Uterus (tissue), 4 donors: ENCODE data around the gene SETDB2. TPM values are rescaled to one million over a fixed set of nuclear protein-coding genes. Genes with fewer than 3 reads are reported as not detected.

Experiments used
- DNase-seq, 2 donors: peaks; one replicate each; pipeline ENCODE4 v3.0.0-alpha.2; 2019 to 2020
- H3K27ac ChIP-seq, 2 donors: fragments of 200-600 bp; sonication (generic); 1 replicate in 1 of 2; 2 replicates in 1 of 2; pipeline ENCODE4 v1.5.1; 2016 to 2018
- H3K27me3 ChIP-seq, 2 donors: fragments of 200-600 bp; sonication (generic); one replicate each; pipeline ENCODE4 v1.5.1; 2018 to 2019; ENCODE audit warnings: control low read depth in 1 of 2
- H3K36me3 ChIP-seq, 2 donors: fragments of 200-600 bp; sonication (generic); one replicate each; pipeline ENCODE4 v1.5.1; 2019; ENCODE audit warnings: control low read depth in 1 of 2
- H3K4me1 ChIP-seq, 2 donors: fragments of 200-600 bp; sonication (generic); one replicate each; pipeline ENCODE4 v1.5.1; 2018 to 2019; ENCODE audit warnings: control low read depth in 1 of 2
- H3K4me3 ChIP-seq, 2 donors: fragments of 200-600 bp; sonication (generic); 1 replicate in 1 of 2; 2 replicates in 1 of 2; pipeline ENCODE4 v1.5.1; 2018 to 2019; ENCODE audit warnings: mild to moderate bottlenecking in 1 of 2
- H3K9me3 ChIP-seq, 2 donors: fragments of 200-600 bp; sonication (generic); one replicate each; pipeline ENCODE4 v1.5.1; 2019; ENCODE audit warnings: control low read depth in 1 of 2
- CTCF ChIP-seq, 4 experiments: fragments of 200-600 bp in 2 of 4; fragments of 450-650 bp in 2 of 4; sonication (generic) in 2 of 4; IDR thresholded peaks; one replicate each; pipeline ENCODE4 v1.5.1; 2016 to 2019; ENCODE audit warnings: antibody characterized with exemption in 4 of 4, mild to moderate bottlenecking in 2 of 4, moderate library complexity in 1 of 4
- POLR2A ChIP-seq, 2 donors: fragments of 450-650 bp; IDR thresholded peaks; one replicate each; pipeline ENCODE4 v1.6.1; 2016; ENCODE audit warnings: antibody characterized with exemption in 2 of 2, mild to moderate bottlenecking in 1 of 2, moderate library complexity in 1 of 2
- intact Hi-C: fragments of 100-400 bp; cut with DNase I; formaldehyde crosslinking; loops from one replicate; pipeline ENCODE4 v1.15.1; 2023; ENCODE audit warnings: low total_unique reads
- total RNA-seq, 4 donors: library from RNA; depleted of rRNA in 3 of 4; stranded (reverse); fragments of >200 nt in 3 of 4; gene quantifications; one replicate each; pipeline versions ENCODE4 v1.1.0 to v1.2.4, GENCODE V29; 2014 to 2023
- donor health status: DM: yes; HTN: yes; CAD: no.

The SETDB2 gene, protein sequence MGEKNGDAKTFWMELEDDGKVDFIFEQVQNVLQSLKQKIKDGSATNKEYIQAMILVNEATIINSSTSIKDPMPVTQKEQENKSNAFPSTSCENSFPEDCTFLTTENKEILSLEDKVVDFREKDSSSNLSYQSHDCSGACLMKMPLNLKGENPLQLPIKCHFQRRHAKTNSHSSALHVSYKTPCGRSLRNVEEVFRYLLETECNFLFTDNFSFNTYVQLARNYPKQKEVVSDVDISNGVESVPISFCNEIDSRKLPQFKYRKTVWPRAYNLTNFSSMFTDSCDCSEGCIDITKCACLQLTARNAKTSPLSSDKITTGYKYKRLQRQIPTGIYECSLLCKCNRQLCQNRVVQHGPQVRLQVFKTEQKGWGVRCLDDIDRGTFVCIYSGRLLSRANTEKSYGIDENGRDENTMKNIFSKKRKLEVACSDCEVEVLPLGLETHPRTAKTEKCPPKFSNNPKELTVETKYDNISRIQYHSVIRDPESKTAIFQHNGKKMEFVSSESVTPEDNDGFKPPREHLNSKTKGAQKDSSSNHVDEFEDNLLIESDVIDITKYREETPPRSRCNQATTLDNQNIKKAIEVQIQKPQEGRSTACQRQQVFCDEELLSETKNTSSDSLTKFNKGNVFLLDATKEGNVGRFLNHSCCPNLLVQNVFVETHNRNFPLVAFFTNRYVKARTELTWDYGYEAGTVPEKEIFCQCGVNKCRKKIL
- 10 to 100 TPM in 3 of 4 donors, 1 to 10 TPM in 1; 9.5 to 24.1 (median 19.0) TPM for total RNA-seq

DNA sequence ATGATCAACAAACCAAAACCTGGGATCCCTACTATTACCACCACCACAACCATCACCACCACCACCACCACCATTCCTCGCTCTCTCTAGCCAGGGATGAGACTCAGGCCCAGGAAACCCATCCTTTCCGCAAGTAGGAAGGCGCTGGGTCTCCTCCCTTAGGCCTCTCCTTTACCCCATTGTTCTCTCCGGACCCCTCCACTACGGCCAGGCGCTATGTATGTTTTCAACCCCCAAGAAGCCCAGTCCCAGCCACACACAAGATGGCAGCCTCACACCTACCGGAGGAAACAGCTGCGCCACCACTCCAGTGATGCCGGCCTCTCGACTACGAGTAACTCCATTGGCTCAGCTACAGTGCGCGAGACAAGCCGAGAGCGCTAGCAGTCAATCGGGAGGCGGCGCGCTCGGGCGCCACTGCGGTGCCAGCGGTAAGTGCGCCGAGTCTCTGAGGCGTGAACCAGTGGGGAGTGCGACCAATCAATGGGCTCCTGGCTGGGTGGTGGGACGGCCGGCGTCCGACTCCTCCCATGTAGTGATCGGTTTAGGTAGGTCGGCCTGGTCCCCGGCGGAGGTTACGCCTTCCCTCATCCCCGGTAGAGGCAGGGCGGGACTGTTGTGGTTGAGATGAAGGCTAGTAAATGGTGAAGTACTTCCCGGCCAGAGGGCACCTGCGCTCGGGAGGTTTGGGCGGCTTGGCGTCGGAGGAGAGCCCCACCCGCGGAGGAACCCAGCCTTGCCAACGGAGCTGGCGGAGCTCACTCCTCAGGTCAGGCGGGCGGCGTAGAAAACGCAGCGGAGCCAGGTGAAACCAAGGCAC, at the start of gene SETDB2, which contains the start of gene CAB39L:
TSS of gene SETDB2 (plus strand) at position 571 of the 820 bp plus-strand sequence. CDS start 7,620 bp downstream, outside the sequence.
TSS of gene CAB39L (minus strand) at position 361 of the 820 bp plus-strand sequence. CDS start 61,154 bp downstream, outside the sequence.
- H3K27me3 ChIP-seq, result no peaks in the 10 kb centered on the region
- TF ChIP-seq CTCF (IDR thresholded peaks at IDR 0.05) (peak; percentile 20 to 75 (median 54)), POLR2A (IDR thresholded peaks at IDR 0.05) (peak; percentile 89 to 90)
- H3K9me3 ChIP-seq, result no peaks in the 10 kb centered on the region
- H3K4me3 ChIP-seq, result peak within 1 kb of the TSS; percentile 82 to 88
- H3K4me1 ChIP-seq, result no peaks in the 10 kb centered on the region
- intact Hi-C loops, result no loop called here
- H3K36me3 ChIP-seq, result no peaks in the 10 kb centered on the region
- peak; percentile 99 for DNase-seq
- peak within 1 kb of the TSS; percentile 91 to 98 for H3K27ac ChIP-seq

- Histone ChIP-seq H3K9me3 (no peaks in the 10 kb centered on the region), H3K4me3 (no peak overlapping the region)
- no peak for TF ChIP-seq CTCF (IDR thresholded peaks at IDR 0.05)
- TF ChIP-seq POLR2A (IDR thresholded peaks at IDR 0.05), result no peak
Observed at GRCh38 chr13:49395451-49395865, 48.6 kb upstream of the SETDB2 start.

GRCh38 chr13:49395878-49396380, 48.1 kb upstream of the SETDB2 start:
- Histone ChIP-seq H3K4me1 (peaks cover 0 to 4% of the 10 kb centered on the region in 2 donors), H3K36me3 (no peaks in the 10 kb centered on the region), H3K27ac (peak overlapping the region; percentile 72 to 73), H3K4me3 (no peak overlapping the region), H3K27me3 (no peaks in the 10 kb centered on the region), H3K9me3 (no peaks in the 10 kb centered on the region)
- no peak for TF ChIP-seq POLR2A (IDR thresholded peaks at IDR 0.05)
- TF ChIP-seq CTCF (IDR thresholded peaks at IDR 0.05), result no peak
- DNase-seq, result no peak
- intact Hi-C loops, result no loop called here

More at GRCh38 chr13:49395451-49395865, 48.6 kb upstream of the SETDB2 start:
- Histone ChIP-seq H3K27me3 (no peaks in the 10 kb centered on the region), H3K4me1 (peaks cover 0 to 4% of the 10 kb centered on the region in 2 donors), H3K36me3 (no peaks in the 10 kb centered on the region), H3K27ac (peak overlapping the region; percentile 72 to 73)
- DNase-seq, result peak; percentile 47 to 52
- intact Hi-C loops, result no loop called here

GRCh38 chr13:49399801-49400472, 44.1 kb upstream of the SETDB2 start:
- no peaks in the 10 kb centered on the region for H3K36me3 ChIP-seq
- H3K9me3 ChIP-seq, result peaks cover 0 to 6% of the 10 kb centered on the region in 2 donors
- peak overlapping the region; percentile 83 to 92 for H3K27ac ChIP-seq
- no peak for TF ChIP-seq POLR2A (IDR thresholded peaks at IDR 0.05)
- TF ChIP-seq CTCF (IDR thresholded peaks at IDR 0.05), result no peak
- H3K4me3 ChIP-seq, result peak overlapping the region; percentile 26 to 38
- no peaks in the 10 kb centered on the region for H3K4me1 ChIP-seq
- intact Hi-C loops, result no loop called here
- H3K27me3 ChIP-seq, result no peaks in the 10 kb centered on the region
- DNase-seq, result no peak
